K562 (cell line): ENCODE data around the gene GAK. TPM values are rescaled to one million over a fixed set of nuclear protein-coding genes. Genes with fewer than 3 reads are reported as not detected.

Source experiments
- ATAC-seq: fragments of 200-7000 bp; cut with Tn5 transposase; 3 replicates; pipeline ENCODE4 v1.9.1; 2020; ENCODE audit warnings: moderate library complexity
- BruUV-seq: library from RNA; stranded (reverse); fragments of 400-500 nt; replicated peaks from 2 replicates; lab custom pipeline; 2021; lab: Mats Ljungman, UMichigan
- CTCF ChIA-PET: fragments of 300-600 bp; formaldehyde crosslinking; extraction: SDS; loops from one replicate; lab custom pipeline; 2021; ENCODE audit warnings: low intra/inter-chr PET ratio; lab: Yijun Ruan, JAX
- POLR2A ChIA-PET: fragments of 300-600, 350-650 bp; sonication (Branson Sonifier 250); formaldehyde crosslinking; extraction: SDS; loops from one replicate; lab custom pipeline; 2021; ENCODE audit warnings: antibody characterized with exemption, inconsistent platforms; lab: Yijun Ruan, JAX
- DNase-seq, 4 experiments: peaks; one replicate each; pipeline versions ENCODE4 v3.0.0 to v3.0.0-alpha.2; 2011 to 2018; ENCODE audit warnings: low spot score in 3 of 4, mixed read lengths in 3 of 4; ENCODE audit errors: extremely low read depth in 1 of 4
- FAIRE-seq: peaks from 2 replicates; lab custom pipeline; 2011; peaks lifted over from hg19 to GRCh38; lab: Jason Lieb, UNC
- H2AFZ ChIP-seq: 2 replicates; pipeline ENCODE4 v1.6.0; 2011; ENCODE audit warnings: low read depth, low read length, control low read depth, inconsistent platforms
- H3K27ac ChIP-seq: fragments of 200-600 bp; 3 replicates; pipeline ENCODE4 v1.8.0; 2011; ENCODE audit warnings: low read depth, mild to moderate bottlenecking, control low read depth, inconsistent platforms, low read length, moderate library complexity, mixed read lengths; ENCODE audit errors: extremely low read depth
- H3K27me3 ChIP-seq, 2 experiments: fragments of 300-600 bp in 1 of 2; 2 replicates in 1 of 2; 3 replicates in 1 of 2; pipeline versions ENCODE4 v1.6.0 to v1.8.0; 2011; ENCODE audit warnings: inconsistent platforms in 2 of 2, low read length in 2 of 2, mild to moderate bottlenecking in 1 of 2, mixed read lengths in 1 of 2, moderate library complexity in 1 of 2; ENCODE audit not compliant: control insufficient read depth in 2 of 2, insufficient read depth in 2 of 2
- H3K36me3 ChIP-seq: fragments of 300-600 bp; 3 replicates; pipeline ENCODE4 v1.8.0; 2011; ENCODE audit warnings: mild to moderate bottlenecking, low read length, inconsistent platforms; ENCODE audit not compliant: control insufficient read depth, insufficient read depth
- H3K4me1 ChIP-seq, 2 experiments: fragments of 200-600 bp in 1 of 2; replicated peaks in 1 of 2; 2 replicates in 1 of 2; 3 replicates in 1 of 2; pipeline versions ENCODE4 v1.5.1 to v1.8.0; 2011; ENCODE audit warnings: inconsistent platforms in 2 of 2, low read length in 2 of 2, mild to moderate bottlenecking in 1 of 2, mixed read lengths in 1 of 2, moderate library complexity in 1 of 2; ENCODE audit not compliant: control insufficient read depth in 2 of 2, insufficient read depth in 2 of 2
- H3K4me2 ChIP-seq: 2 replicates; pipeline ENCODE4 v1.6.1; 2011; ENCODE audit warnings: low read length, control low read depth, inconsistent platforms, mixed read lengths; ENCODE audit not compliant: insufficient read depth
- H3K4me3 ChIP-seq: fragments of 200-600 bp; sonication (generic), shearing (Covaris generic); 2 replicates; pipeline ENCODE4 v1.5.1; 2016; ENCODE audit warnings: control low read depth, inconsistent platforms
- H3K79me2 ChIP-seq: fragments of 200-600 bp; 3 replicates; pipeline ENCODE4 v1.8.0; 2011; ENCODE audit warnings: low read length, inconsistent platforms; ENCODE audit not compliant: control insufficient read depth, insufficient read depth
- H3K9ac ChIP-seq, 2 experiments: 2 replicates each; pipeline versions ENCODE4 v1.6.0 to v1.6.1; 2011; ENCODE audit warnings: low read depth in 2 of 2, low read length in 2 of 2, control low read depth in 1 of 2, inconsistent platforms in 1 of 2, mild to moderate bottlenecking in 1 of 2, mixed read lengths in 1 of 2; ENCODE audit not compliant: insufficient read depth in 1 of 2
- H3K9me1 ChIP-seq: one replicate; pipeline ENCODE4 v1.6.0; 2011; ENCODE audit warnings: inconsistent platforms, mild to moderate bottlenecking, low read length, moderate library complexity; ENCODE audit not compliant: control insufficient read depth, insufficient read depth
- H3K9me3 ChIP-seq: replicated peaks from 2 replicates; pipeline ENCODE4 v1.5.1; 2011; ENCODE audit warnings: low read depth, low read length, inconsistent platforms; ENCODE audit not compliant: control insufficient read depth, insufficient read depth
- H4K20me1 ChIP-seq: replicated peaks from 2 replicates; pipeline ENCODE4 v1.6.1; 2011; ENCODE audit warnings: low read length, inconsistent platforms, mixed read lengths; ENCODE audit not compliant: control insufficient read depth, insufficient read depth
- CEBPG ChIP-seq, 3 experiments: fragments of 200-800 bp in 1 of 3; sonication (Bioruptor generic) in 1 of 3; sonication (generic) in 1 of 3; formaldehyde crosslinking in 1 of 3; IDR thresholded peaks in 2 of 3; conservative IDR thresholded peaks in 1 of 3; 2 replicates each; pipeline versions ENCODE4 v1.6.1 to v1.8.0; 2016 to 2022; ENCODE audit warnings: missing compliant biosample characterization in 2 of 3, missing genetic modification characterization in 2 of 3, mild to moderate bottlenecking in 1 of 3, missing genetic modification reagents in 1 of 3
- GABPB2 ChIP-seq: fragments of 250-450 bp; sonication (Bioruptor Pico); conservative IDR thresholded peaks from 2 replicates; pipeline ENCODE4 v1.5.1; 2021; ENCODE audit warnings: mild to moderate bottlenecking
- ZNF121 ChIP-seq: sonication (generic); formaldehyde crosslinking; conservative IDR thresholded peaks from 2 replicates; pipeline ENCODE4 v1.8.0; 2022; ENCODE audit warnings: missing genetic modification reagents
- WGBS: fragments of 100-300 bp; shearing (Covaris generic); methylation state at CpG from one replicate; pipeline ENCODE4 v1.1.6; 2016; ENCODE audit warnings: low coverage, mixed read lengths; ENCODE audit not compliant: insufficient coverage; ENCODE audit errors: missing lambda C conversion rate; 5-methylcytosine and 5-hydroxymethylcytosine counted together
- in situ Hi-C: fragments of 300-500 bp; cut with MboI; formaldehyde crosslinking; loops from 4 replicates; pipeline ENCODE4 v1.15.0; 2018; ENCODE audit warnings: inconsistent platforms, mixed read lengths
- intact Hi-C: fragments of 100-400 bp; cut with micrococcal nuclease; formaldehyde crosslinking; loops from 2 replicates; pipeline ENCODE4 v1.14.2; 2022
- polyA plus RNA-seq, 8 experiments: library from polyadenylated mRNA; depleted of rRNA in 4 of 8; stranded (reverse) in 5 of 8; unstranded in 3 of 8; fragments of >200 nt; fragmentation: Nextera tagmentation in 2 of 8; fragmentation: Illumina TruSeq in 1 of 8; extraction: Ambion mirVana in 2 of 8; extraction: Trizol in 1 of 8; gene quantifications; 2 replicates each; pipeline versions ENCODE4 v1.2.1 to v1.2.3, GENCODE V29; 2011 to 2014; ENCODE audit warnings: inconsistent platforms in 1 of 8, missing spikeins in 1 of 8
- total RNA-seq, 7 experiments: library from RNA; depleted of rRNA in 6 of 7; stranded (reverse); fragments of >200 nt in 6 of 7; fragmentation: Illumina TruSeq in 2 of 7; extraction: Trizol in 2 of 7; gene quantifications; 2 replicates each; pipeline versions ENCODE4 v1.2.1 to v1.2.3, GENCODE V29; 2011 to 2021; ENCODE audit warnings: low replicate concordance in 1 of 7
- TF ChIP-seq, protein P1 (sequence below), 2 experiments: fragments of 450-650 bp in 1 of 2; sonication (generic) in 1 of 2; formaldehyde crosslinking in 1 of 2; IDR thresholded peaks in 1 of 2; conservative IDR thresholded peaks in 1 of 2; 2 replicates each; pipeline versions ENCODE4 v1.6.1 to v1.8.1; 2016 to 2023; ENCODE audit warnings: mild to moderate bottlenecking in 2 of 2, moderate library complexity in 2 of 2, inconsistent platforms in 1 of 2, missing genetic modification reagents in 1 of 2

Gene GAK
- total and polyA plus RNA-seq, 9 of the 15 experiments (the other 6 are each of a cell fraction or from before 2014, with no cell fraction given): 1.3 to 102 (median 16.2) TPM

DNA sequence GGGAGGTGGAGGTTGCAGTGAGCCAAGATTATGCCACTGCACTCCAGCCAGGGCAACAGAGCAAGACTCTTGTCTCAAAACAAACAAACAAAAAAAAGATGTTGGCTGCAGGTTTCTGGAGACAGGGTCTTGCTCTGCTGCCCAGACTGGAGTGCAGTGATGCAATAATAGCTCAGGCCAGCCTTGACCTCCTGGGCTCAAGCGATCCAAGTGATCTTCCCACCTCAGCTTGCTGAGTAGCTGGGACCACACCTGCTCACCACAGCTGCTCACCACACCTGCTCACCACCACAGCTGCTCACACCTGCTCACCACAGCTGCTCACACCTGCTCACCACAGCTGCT lies 76.3 kb downstream of the GAK start:
- ATAC-seq: no peak
- Histone ChIP-seq H3K4me2 (no peak overlapping the region), H3K27me3 (no peaks in the 10 kb centered on the region), H3K9me1 (no peaks in the 10 kb centered on the region), H3K27ac (no peak overlapping the region), H3K9me3 (no peaks in the 10 kb centered on the region), H3K79me2 (no peaks in the 10 kb centered on the region), H3K4me1 (peaks cover 0 to 5% of the 10 kb centered on the region in 2 experiments; a peak in 1 of 5 replicates)
- no peak for DNase-seq
- ChIA-PET CTCF (no interaction called here), POLR2A (interaction anchor here (1.6 kb wide), 1 partner anchor 18 kb away, joined by 4 read pairs; no protein-coding TSS in a partner anchor)
- intact Hi-C loops: no loop called here
- 85% methylated on average over 1 of the region's 1 CpG for WGBS
- TF ChIP-seq, protein P1, sequence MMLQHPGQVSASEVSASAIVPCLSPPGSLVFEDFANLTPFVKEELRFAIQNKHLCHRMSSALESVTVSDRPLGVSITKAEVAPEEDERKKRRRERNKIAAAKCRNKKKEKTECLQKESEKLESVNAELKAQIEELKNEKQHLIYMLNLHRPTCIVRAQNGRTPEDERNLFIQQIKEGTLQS (IDR thresholded peaks at IDR 0.05): 0 out of 2 replicates have a peak, but pooled peaks have one; percentile 24
- TF ChIP-seq, protein P1 (CRISPR knock-in tag; conservative IDR thresholded peaks at IDR 0.05): no peak
- peak; percentile 63; the same call in 1 of the 2 replicates for TF ChIP-seq CEBPG (CRISPR knock-in tag; IDR thresholded peaks at IDR 0.05)
- no peak for TF ChIP-seq CEBPG (tag; conservative IDR thresholded peaks at IDR 0.05 in 1 of 2, IDR thresholded peaks at IDR 0.05 in 1 of 2)
- TF ChIP-seq GABPB2: no peak
- TF ChIP-seq ZNF121 (CRISPR knock-in tag): peak; percentile 91
- TF ChIP-seq, all 486 proteins: peak for 3
- no peak overlapping the region for H3K4me3 ChIP-seq
- H4K20me1 ChIP-seq: no peaks in the 10 kb centered on the region
- no peak for FAIRE-seq
- in situ Hi-C loops: no loop called here
- no peak overlapping the region for H2AFZ ChIP-seq
- H3K9ac ChIP-seq: no peak overlapping the region
- H3K36me3 ChIP-seq: peaks cover 68% of the 10 kb centered on the region; the same call in 2 of the 3 replicates
- no TSS peak for BruUV-seq
